HFFc6 (cell line): ENCODE data around the gene TMEM171. TPM values are rescaled to one million over a fixed set of nuclear protein-coding genes. Genes with fewer than 3 reads are reported as not detected.

Experiments used
- DNase-seq: peaks from one replicate; pipeline ENCODE4 v3.0.0-alpha.2; 2018
- H3K27ac Mint-ChIP-seq: 2 replicates; pipeline ENCODE4 v1.8.0; 2020; ENCODE audit warnings: mild to moderate bottlenecking, mixed read lengths
- H3K27me3 Mint-ChIP-seq: 2 replicates; pipeline ENCODE4 v1.8.0; 2021; ENCODE audit warnings: mild to moderate bottlenecking, moderate library complexity, mixed read lengths; ENCODE audit not compliant: insufficient read depth
- H3K36me3 Mint-ChIP-seq: 2 replicates; pipeline ENCODE4 v1.8.0; 2021; ENCODE audit warnings: low read depth, mixed read lengths
- H3K4me1 Mint-ChIP-seq: 2 replicates; pipeline ENCODE4 v1.8.0; 2020; ENCODE audit warnings: low read depth, mixed read lengths
- H3K4me3 Mint-ChIP-seq: 2 replicates; pipeline ENCODE4 v1.8.0; 2020; ENCODE audit warnings: mild to moderate bottlenecking, moderate library complexity, mixed read lengths
- H3K9me3 Mint-ChIP-seq: 2 replicates; pipeline ENCODE4 v1.8.0; 2020; ENCODE audit warnings: mild to moderate bottlenecking, mixed read lengths
- total RNA-seq, 6 experiments: library from RNA; stranded (reverse); fragmentation: NEBNext Ultra II Directional; extraction: Animal tissue kit (Norgen Biotek cat#: 25700); gene quantifications; 2 replicates in 1 of 6; 3 replicates in 5 of 6; pipeline ENCODE4 v1.2.3, GENCODE V29; 2021
- TF ChIP-seq, protein P1 (sequence below): fragments of 200-600 bp; sonication (generic); IDR thresholded peaks from 2 replicates; pipeline ENCODE4 v1.5.0; 2021; ENCODE audit warnings: antibody characterized with exemption, mild to moderate bottlenecking

TMEM171 gene
- total RNA-seq, 6 experiments from 2014 or later: 1.1 to 2.1 (median 1.4) TPM

- DNase-seq: no peak
- H3K36me3 Mint-ChIP-seq: 0 out of 2 replicates have a peak, but pooled peaks cover 6% of the 10 kb centered on the region
- H3K4me3 Mint-ChIP-seq: no peak overlapping the region
- H3K4me1 Mint-ChIP-seq: peaks cover 7% of the 10 kb centered on the region
- TF ChIP-seq, protein P1, sequence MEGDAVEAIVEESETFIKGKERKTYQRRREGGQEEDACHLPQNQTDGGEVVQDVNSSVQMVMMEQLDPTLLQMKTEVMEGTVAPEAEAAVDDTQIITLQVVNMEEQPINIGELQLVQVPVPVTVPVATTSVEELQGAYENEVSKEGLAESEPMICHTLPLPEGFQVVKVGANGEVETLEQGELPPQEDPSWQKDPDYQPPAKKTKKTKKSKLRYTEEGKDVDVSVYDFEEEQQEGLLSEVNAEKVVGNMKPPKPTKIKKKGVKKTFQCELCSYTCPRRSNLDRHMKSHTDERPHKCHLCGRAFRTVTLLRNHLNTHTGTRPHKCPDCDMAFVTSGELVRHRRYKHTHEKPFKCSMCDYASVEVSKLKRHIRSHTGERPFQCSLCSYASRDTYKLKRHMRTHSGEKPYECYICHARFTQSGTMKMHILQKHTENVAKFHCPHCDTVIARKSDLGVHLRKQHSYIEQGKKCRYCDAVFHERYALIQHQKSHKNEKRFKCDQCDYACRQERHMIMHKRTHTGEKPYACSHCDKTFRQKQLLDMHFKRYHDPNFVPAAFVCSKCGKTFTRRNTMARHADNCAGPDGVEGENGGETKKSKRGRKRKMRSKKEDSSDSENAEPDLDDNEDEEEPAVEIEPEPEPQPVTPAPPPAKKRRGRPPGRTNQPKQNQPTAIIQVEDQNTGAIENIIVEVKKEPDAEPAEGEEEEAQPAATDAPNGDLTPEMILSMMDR: no peak
- peaks cover 9% of the 10 kb centered on the region; the same call in 1 of the 2 replicates for H3K9me3 Mint-ChIP-seq
- H3K27me3 Mint-ChIP-seq: peaks cover 2% of the 10 kb centered on the region
- H3K27ac Mint-ChIP-seq: no peak overlapping the region
Observed at GRCh38 chr5:73104326-73104725, 16.0 kb upstream of the TMEM171 start.

DNA sequence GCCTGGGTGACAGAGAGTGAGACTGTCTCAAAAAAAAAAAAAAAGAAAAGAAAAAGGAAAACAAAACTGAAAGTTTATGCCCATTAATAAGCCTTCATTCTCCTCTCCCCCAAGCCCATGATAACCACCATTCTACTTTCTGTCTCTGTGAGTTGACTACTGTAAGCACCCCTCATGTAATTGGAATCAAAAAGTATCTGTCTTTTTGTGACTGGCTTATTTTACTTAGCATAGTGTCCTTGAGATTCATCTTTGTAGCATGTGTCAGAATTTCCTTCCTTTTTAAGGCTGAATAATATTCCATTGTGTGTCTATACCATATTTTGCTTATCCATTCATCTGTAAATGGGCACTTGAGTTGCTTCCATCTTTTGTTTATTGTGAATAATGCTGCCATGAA is 14.0 kb upstream of the TMEM171 start:
- Mint-ChIP-seq H3K4me3 (no peak overlapping the region), H3K27ac (no peak overlapping the region), H3K27me3 (peaks cover 2% of the 10 kb centered on the region), H3K9me3 (peaks cover 9% of the 10 kb centered on the region; the same call in 1 of the 2 replicates), H3K36me3 (0 out of 2 replicates have a peak, but pooled peaks cover 6% of the 10 kb centered on the region), H3K4me1 (peaks cover 7% of the 10 kb centered on the region)
- TF ChIP-seq, protein P1: no peak
- no peak for DNase-seq

- H3K4me1 Mint-ChIP-seq: peaks cover 17% of the 10 kb centered on the region
- no peak overlapping the region for H3K4me3 Mint-ChIP-seq
- no peak for DNase-seq
- H3K27ac Mint-ChIP-seq: no peak overlapping the region
- 0 out of 2 replicates have a peak, but pooled peaks cover 6% of the 10 kb centered on the region for H3K36me3 Mint-ChIP-seq
- TF ChIP-seq, protein P1: no peak
- peaks cover 2% of the 10 kb centered on the region for H3K27me3 Mint-ChIP-seq
- peaks cover 9% of the 10 kb centered on the region; the same call in 1 of the 2 replicates for H3K9me3 Mint-ChIP-seq
Observed at GRCh38 chr5:73110190-73110589, 10.2 kb upstream of the TMEM171 start.

DNA sequence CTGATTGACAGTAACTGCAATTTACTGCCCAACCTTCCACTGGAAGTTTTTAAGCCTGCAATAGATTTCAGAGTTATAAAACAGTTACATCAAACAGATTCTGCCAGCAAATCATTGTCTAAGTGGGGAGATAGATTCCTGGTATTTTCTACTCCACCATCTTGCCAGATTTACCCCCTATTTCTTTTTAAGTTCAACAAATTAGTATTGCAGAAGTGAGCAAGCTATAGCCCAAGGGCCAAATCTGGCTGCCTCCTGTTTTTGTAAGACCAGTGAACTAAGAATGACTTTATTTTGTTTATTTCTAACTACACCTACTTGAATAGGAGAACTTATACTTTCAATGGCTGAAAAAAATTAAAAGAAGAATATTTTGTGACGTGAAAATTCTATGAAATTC is 8.8 kb upstream of the TMEM171 start:
- H3K4me1 Mint-ChIP-seq: peaks cover 30% of the 10 kb centered on the region
- no peak overlapping the region for H3K4me3 Mint-ChIP-seq
- TF ChIP-seq, protein P1: no peak
- no peak for DNase-seq
- 0 out of 2 replicates have a peak, but pooled peaks cover 6% of the 10 kb centered on the region for H3K36me3 Mint-ChIP-seq
- peaks cover 2% of the 10 kb centered on the region for H3K27me3 Mint-ChIP-seq
- H3K9me3 Mint-ChIP-seq: peaks cover 9% of the 10 kb centered on the region; the same call in 1 of the 2 replicates
- H3K27ac Mint-ChIP-seq: no peak overlapping the region

GRCh38 chr5:73112359-73112758 is 8.0 kb upstream of the TMEM171 start:
- H3K27me3 Mint-ChIP-seq: peaks cover 2% of the 10 kb centered on the region

More at GRCh38 chr5:73112359-73112758, 8.0 kb upstream of the TMEM171 start:
- Mint-ChIP-seq H3K4me1 (peaks cover 39% of the 10 kb centered on the region), H3K9me3 (peaks cover 9% of the 10 kb centered on the region; the same call in 1 of the 2 replicates), H3K27ac (no peak overlapping the region), H3K4me3 (no peak overlapping the region), H3K36me3 (0 out of 2 replicates have a peak, but pooled peaks cover 6% of the 10 kb centered on the region)
- TF ChIP-seq, protein P1: no peak
- DNase-seq: no peak
